Stimulated activated CD8-positive, alpha-beta memory T cell treated with anti-CD3 and anti-CD28 coated beads, Interleukin-15, amount 100 ng/mL, for 1 hour (primary cell): Measurements from ENCODE around the gene FUT6.
A peak's percentile ranks its signal among the peaks of the same experiment; 100 is the strongest.

Experiments
- DNase-seq: peaks from one replicate; pipeline ENCODE4 v3.0.0-alpha.2; 2020; ENCODE audit warnings: low read depth

FUT6 gene

GRCh38 chr19:5827891-5828660 lies 11.4 kb downstream of the FUT6 start:
- peak; percentile 78 for DNase-seq

GRCh38 chr19:5827342-5827890 lies 12.1 kb downstream of the FUT6 start:
- DNase-seq, result no peak

GRCh38 chr19:5826531-5827341 lies 12.8 kb downstream of the FUT6 start:
- DNase-seq, result no peak

GRCh38 chr19:5825178-5825577 lies 14.3 kb downstream of the FUT6 start:
- no peak for DNase-seq

GRCh38 chr19:5824751-5825150 lies 14.8 kb downstream of the FUT6 start:
- no peak for DNase-seq

GRCh38 chr19:5823579-5824281 lies 15.8 kb downstream of the FUT6 start:
- DNase-seq, result no peak

- no peak for DNase-seq
Observed at GRCh38 chr19:5822181-5822844, 17.2 kb downstream of the FUT6 start.

- no peak for DNase-seq
Observed at GRCh38 chr19:5821521-5822180, 17.9 kb downstream of the FUT6 start.

- DNase-seq, result no peak
Observed at GRCh38 chr19:5820785-5821184, 18.7 kb downstream of the FUT6 start.

- DNase-seq, result no peak
Observed at GRCh38 chr19:5818594-5818993, 20.9 kb downstream of the FUT6 start.

- DNase-seq, result no peak
Observed at GRCh38 chr19:5817218-5817617, 22.3 kb downstream of the FUT6 start.

GRCh38 chr19:5814852-5815246 lies 24.7 kb downstream of the FUT6 start:
- no peak for DNase-seq

- DNase-seq, result no peak
Observed at GRCh38 chr19:5814123-5814851, 25.2 kb downstream of the FUT6 start.

GRCh38 chr19:5811117-5811516 lies 28.4 kb downstream of the FUT6 start:
- DNase-seq, result no peak

GRCh38 chr19:5809469-5809868 lies 30.0 kb downstream of the FUT6 start:
- DNase-seq, result no peak

GRCh38 chr19:5809053-5809452 lies 30.4 kb downstream of the FUT6 start:
- no peak for DNase-seq

GRCh38 chr19:5808120-5808816 lies 31.2 kb downstream of the FUT6 start:
- DNase-seq, result no peak

- no peak for DNase-seq
Observed at GRCh38 chr19:5806905-5807304, 32.6 kb downstream of the FUT6 start.

GRCh38 chr19:5806133-5806489 lies 33.4 kb downstream of the FUT6 start:
- DNase-seq, result no peak

GRCh38 chr19:5805462-5806132 lies 33.9 kb downstream of the FUT6 start:
- peak; percentile 34 for DNase-seq
